HG02642 (cell line): Measurements from ENCODE around the gene NPHP4.

Experiments used
- ATAC-seq: cut with Tn5 transposase; IDR thresholded peaks from one replicate; pipeline ENCODE4 v1.9.1; 2021; ENCODE audit warnings: mild to moderate bottlenecking; ENCODE audit not compliant: unreplicated experiment, poor library complexity

The NPHP4 gene

DNA sequence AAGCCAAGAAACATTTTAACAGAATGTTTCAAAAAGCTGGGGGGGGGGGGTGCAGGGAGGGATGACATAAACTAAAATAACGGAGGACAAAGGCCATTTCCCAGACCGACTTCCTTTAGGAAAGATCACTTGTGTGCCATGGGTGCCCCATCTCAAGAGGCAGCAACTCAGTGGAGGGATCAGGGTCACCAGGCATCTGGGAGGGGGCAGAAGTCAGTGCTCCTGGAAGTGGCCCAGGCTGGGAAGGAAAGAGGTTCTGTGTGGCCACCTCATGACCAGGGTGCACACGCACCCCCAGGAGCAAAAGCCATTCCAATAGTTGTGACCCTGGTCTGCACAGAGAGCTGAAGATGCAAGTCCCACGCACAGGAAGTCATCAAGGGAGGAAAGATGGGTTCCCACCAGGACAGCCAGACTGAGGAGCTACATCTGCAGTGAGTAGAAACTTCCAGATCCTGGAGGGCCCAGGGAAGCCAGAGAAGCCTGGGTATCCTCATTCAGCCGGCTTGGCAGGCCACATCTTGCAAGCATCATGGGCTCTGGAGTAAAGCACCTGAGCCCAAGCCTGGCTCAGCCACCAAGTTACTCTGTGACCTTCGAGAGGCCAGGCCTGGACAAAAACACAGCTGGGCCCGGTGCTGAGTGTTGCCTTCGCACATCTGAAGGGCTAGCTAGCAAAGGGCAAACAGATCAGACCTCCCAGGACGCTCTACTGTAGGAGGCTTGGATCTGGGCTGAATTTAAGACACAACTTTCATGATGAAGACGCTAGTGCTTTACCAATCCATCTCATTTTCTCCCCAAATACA is 36.0 kb downstream of the NPHP4 start:
- no peak for ATAC-seq

GRCh38 chr1:5955479-5955977 is 36.7 kb downstream of the NPHP4 start:
- ATAC-seq = no peak

DNA sequence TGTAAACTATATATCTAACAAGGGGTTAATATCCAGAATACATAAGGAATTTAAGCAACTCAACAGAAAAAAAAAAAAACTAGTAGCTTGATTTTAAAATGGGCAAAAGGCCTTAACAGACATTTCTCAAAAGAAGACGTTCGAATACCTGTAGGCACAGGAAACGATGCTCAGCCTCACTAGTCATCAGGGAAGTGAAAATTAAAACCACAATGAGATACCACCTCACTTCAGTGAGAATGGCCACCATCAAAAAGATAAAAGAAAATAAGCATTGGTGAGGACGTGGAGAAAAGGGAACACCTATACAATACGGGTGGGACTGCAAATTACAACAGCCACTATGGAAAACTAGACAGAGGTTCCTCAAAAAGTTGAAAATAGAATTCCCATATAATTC is 37.3 kb downstream of the NPHP4 start:
- ATAC-seq = no peak

DNA sequence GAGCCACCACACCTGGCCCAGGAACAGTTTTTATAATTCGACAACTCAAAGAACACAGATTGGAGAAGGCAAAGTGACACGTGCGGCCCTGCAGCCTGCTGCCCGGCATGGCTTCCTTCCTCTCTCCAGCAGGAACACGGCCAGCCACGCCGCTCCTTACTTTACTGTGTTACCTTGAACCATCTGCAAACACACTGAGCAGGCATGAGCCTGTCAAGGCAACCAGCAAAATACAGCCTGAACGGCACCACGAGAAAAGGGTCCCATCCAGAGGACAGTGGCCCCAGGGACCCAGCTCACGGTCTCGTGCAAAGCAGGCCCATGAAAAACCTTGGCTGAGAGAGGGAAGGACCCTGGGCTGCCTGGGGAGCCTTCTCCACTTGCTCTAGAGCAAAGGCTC is 38.8 kb downstream of the NPHP4 start:
- no peak for ATAC-seq

GRCh38 chr1:5951846-5952410 is 40.3 kb downstream of the NPHP4 start:
- no peak for ATAC-seq

GRCh38 chr1:5950994-5951785 is 41.0 kb downstream of the NPHP4 start:
- ATAC-seq = no peak

DNA sequence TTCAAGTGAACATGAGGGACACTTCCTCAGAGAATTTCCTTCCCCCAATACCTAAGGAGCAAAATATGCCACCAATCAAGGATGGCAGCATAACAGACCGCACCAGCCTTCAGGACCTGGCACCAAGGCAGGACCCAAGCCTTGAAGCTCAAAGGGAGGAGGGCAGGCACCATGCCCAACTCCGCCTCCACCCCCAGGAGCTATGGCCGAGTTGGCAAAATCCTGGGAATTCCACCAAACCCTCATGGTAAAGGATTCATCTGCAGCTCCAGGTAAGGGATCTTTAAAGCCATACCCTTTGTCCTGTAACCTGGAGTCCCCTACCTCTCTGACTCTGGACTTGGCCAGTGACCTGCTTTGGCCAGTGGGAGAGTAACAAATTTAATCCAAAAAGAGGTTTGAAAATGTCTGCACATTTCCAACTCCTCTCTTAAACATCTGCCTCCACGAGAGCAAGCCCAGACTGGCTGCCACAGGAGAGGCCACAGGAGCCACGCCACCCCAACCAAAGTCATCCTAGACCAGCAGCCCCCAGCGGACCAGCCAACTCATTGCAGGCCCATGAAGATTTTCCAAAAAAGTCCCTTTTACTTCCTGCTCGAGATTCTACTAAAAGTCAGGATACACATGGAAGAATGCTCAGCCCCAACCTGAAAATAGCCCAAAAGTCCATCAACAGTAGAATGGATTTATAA is 41.9 kb downstream of the NPHP4 start:
- no peak for ATAC-seq

- no peak for ATAC-seq
These were observed 42.5 kb downstream of the NPHP4 start for GRCh38 chr1:5949761-5950100.

- ATAC-seq = no peak
These were observed 43.0 kb downstream of the NPHP4 start for GRCh38 chr1:5949085-5949760.

DNA sequence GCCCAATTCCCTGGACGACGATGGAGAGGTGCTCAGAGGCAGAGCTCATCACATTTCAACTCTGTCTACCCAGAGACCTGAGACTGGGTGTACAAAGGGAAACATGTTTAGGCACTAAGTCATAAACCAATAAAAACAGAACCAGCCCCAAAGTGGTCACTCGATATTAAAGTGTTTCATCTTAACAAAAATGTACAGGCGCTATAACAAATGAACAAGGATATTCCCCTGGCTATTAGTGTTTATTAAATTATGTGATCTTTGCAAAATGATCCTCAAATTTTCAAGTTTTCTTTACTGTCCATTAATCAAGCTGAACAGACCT is 43.6 kb downstream of the NPHP4 start:
- no peak for ATAC-seq

- no peak for ATAC-seq
These were observed 44.1 kb downstream of the NPHP4 start for GRCh38 chr1:5947978-5948680.

GRCh38 chr1:5947071-5947821 is 45.0 kb downstream of the NPHP4 start:
- no peak for ATAC-seq

- no peak for ATAC-seq
These were observed 46.8 kb downstream of the NPHP4 start for GRCh38 chr1:5945445-5945844.

DNA sequence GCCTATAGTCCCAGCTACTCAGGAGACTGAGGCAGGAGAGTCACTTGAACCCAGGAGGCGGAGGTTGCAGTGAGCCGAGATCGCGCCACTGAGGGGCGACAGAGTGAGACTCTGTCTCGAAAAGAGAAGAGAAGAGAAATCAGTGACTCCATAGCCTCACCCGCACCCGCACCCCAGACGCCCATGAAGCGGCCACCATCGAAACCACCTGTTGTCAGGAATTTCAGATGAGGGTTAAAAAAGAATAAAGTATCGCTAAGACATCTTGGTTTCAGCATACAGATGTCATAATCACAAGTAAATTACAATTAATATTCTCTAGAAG is 47.4 kb downstream of the NPHP4 start:
- no peak for ATAC-seq

GRCh38 chr1:5944154-5944842 is 47.9 kb downstream of the NPHP4 start:
- no peak for ATAC-seq

DNA sequence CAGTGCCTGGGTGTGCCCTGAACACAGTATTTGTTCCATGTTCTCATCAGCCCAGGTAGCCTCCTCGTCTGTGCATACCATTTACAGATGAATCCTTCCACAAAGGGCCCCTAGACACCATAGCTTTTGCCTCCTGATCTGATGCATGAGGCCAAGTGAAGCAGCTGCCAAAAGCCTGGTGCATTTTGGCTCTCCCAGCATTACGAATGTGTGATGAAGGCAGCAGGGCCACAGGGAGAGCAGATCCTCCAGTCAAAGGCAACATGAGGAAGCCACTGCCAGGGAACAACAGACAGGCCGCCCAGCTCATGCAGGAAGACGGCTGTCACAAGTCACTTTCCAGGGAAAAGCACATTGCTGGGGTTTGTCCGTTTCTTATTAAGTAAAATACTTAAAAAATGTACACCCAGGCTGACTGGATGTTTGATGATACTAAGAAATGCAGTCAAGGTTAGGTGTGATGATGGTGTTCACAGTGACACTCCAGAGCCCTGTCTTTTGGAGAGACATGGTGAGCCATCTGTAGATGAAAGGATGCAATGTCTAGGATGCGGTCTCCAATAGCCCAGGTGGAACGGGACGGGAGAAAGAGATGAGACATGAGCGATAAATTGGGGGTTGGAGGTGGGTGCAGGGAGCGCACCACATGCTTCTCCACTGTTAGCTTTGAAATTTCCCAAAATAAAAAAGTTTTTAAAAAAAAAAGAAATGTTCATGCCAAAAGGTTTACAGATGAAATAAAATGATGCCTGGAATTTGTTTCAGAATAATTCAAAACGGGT is 48.7 kb downstream of the NPHP4 start:
- no peak for ATAC-seq

DNA sequence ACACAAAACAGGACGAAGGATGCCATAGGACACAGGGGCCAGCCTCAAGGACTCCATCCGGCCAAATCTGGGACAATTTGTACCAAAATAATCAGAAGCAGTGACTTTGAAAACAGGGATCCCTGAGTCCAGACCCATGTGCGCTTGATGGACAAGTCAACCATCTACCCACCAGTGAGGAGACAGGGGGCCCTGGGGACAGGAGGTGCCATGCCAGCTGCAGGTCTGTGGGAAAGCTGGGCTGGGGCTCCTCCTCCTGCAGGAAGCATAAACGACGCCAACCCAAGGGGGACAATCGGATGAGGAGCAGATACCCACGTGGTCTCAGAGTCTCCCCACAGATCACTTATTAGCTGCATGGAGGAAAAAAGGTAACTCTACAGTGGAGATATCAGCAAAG is 50.6 kb downstream of the NPHP4 start:
- ATAC-seq = no peak
